A172 (cell line): ENCODE results near the gene DCK. TPM values are rescaled to one million over a fixed set of nuclear protein-coding genes. Genes with fewer than 3 reads are reported as not detected.
"Not testable (repeated sequence)": the region's sequence is repeated elsewhere in the genome, so short reads cannot be mapped to it uniquely, and the experiment has no call there.

Source experiments
- DNase-seq: peaks from one replicate; pipeline ENCODE4 v3.0.0-alpha.2; 2015; ENCODE audit warnings: low spot score
- total RNA-seq: library from RNA; depleted of rRNA; stranded (reverse); fragments of >200 nt; shearing (Covaris generic); gene quantifications from 2 replicates; pipeline ENCODE4 v1.2.3, GENCODE V29; 2014; rRNA removed

The DCK gene
- total RNA-seq, result 40.7 and 40.8 TPM in 2 replicates

- DNase-seq, result peak; percentile 66
Measured at GRCh38 chr4:70993181-70994068, at the start of gene DCK. TSS of gene DCK (plus strand) at chr4:70993649. CDS start at chr4:70993836, 187 bp downstream.

GRCh38 chr4:70945046-70945445 is 48.4 kb upstream of the DCK start:
- no peak for DNase-seq

GRCh38 chr4:70945452-70946055 is 47.9 kb upstream of the DCK start:
- no peak for DNase-seq

DNA sequence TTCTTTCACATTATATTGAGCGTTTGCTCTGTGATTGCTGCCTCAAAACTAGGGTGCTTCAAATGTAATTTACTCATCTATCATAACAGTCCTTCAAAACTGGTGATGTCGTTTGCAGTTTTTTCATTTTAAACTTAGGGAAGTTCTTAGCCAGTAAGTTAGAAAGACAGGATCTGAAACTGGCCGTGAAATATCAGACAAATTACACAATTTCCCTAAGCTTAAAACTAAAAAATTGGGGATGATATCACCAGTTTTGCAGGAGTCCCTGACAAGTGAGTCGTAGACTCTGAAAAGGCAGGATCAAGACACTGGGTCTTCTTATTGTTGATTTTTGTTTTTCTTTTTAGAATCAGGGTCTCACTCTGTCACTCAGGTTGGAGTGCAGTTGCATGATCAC is 46.5 kb upstream of the DCK start:
- no peak for DNase-seq

GRCh38 chr4:70948665-70949260 is 44.7 kb upstream of the DCK start:
- DNase-seq, result no peak

GRCh38 chr4:70954032-70954431 is 39.4 kb upstream of the DCK start:
- no peak for DNase-seq

DNA sequence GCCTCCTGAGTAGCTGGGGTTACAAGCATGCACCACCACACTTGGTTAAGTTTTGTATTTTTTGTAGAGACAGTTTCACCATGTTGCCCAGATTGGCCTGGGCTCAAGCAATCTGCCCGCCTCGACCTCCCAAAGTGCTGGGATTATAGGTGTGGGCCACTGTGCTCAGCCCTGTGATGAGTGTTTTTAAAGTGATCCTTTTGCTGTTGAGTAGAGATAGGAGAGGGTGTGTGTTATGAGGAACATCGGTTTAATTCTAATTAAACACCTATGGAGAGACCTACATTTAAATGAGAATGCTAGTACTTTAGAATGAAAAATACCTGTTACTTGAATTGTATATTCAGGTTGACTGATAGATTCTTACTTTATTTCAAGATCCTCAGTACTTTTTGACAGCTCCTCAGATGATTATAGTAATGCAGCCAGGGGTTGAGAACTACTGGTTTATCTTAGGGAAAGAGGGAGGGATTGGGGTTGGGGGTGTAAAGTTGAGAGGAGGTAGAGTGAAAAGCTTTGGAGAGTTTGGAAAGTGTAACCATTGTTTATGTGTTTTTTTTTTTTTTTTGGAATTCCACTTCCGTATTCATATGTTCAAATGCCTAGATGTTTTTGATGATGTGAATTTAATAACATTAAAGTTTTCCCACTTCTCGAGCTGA is 36.8 kb upstream of the DCK start:
- DNase-seq, result no peak

DNA sequence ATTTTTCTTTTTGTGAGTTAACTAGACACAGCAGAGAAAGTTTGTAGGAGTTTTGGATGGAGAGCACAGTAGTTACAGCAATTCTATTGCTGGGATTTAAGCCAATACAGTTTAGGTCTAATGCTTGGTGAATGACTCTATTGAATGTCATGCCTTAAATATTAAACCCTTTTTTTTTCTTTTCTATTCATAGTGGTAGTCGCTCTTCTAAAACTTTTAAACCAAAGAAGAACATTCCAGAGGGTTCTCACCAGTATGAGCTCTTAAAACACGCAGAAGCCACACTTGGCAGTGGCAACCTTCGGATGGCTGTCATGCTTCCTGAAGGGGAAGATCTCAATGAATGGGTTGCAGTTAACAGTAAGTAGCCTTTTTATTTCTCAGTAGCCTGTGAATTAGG is 34.8 kb upstream of the DCK start:
- DNase-seq, result no peak

- DNase-seq, result peak; percentile 2
Measured at GRCh38 chr4:70969076-70969475, 24.4 kb upstream of the DCK start.

GRCh38 chr4:70976252-70976651 is 17.2 kb upstream of the DCK start:
- DNase-seq, result no peak

DNA sequence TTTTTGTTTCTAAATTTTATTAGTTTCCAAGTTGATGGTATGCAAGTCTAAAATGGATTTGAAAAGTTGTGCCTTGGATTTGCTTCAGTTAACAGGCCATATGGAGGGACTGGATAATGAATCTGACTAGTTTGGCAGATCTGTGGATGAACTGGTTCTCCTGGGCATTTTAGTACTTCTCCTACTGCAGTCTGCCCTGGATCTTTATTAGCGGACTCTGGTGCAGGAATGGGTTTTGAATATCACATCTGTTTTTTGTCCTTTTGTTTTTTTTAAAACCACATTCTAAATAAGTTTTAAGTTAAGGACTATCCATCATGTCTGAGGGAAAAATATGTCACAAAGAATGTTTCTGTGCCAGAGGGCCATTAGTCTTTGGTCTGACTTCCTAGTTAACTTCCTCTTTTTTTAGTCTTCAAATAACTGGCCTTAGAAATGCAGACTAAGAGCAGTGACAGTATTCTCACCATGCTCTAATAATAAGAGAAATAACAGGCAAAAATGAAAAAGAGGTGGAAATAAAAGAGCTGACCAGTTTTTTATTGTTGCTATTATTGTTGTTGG is 13.9 kb upstream of the DCK start:
- no peak for DNase-seq

DNA sequence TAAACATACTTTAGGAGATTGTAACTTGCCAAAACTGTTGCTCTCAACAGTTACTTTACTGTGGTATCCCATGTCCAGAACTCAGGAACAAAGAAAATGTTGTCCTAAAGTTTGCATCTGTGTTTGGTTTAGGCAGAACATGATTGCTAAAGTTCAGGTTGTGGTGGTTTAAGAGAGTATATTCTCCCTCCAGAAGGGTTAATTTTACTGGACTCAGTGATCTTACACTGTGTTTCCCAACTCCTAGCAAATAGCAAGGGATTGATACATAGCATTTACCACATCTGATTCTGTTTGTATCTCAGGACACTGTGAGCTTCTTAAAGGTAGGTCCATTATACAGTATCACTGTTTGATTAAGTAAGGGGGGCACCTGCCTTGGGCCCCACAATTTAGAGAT is 13.3 kb upstream of the DCK start:
- DNase-seq, result no peak

DNA sequence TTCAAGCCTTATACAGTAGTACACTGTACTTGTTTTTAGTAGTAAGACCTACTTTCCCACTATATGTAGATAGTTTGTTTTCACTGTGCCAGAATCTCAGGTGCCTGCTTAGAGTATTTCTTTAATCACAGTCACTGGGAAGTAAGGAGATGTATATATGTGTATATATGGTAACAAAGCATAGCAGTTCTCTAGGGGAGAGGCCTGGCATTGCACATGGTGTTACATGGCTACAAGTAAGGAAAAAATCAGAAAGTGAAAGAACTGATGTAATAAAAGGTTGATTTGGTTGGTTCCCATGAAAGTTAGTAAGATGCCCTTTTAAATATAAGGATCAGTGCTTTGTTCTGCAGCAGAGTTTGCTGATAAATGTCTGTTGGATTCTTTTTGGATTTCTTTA is 9.3 kb upstream of the DCK start:
- DNase-seq, result no peak

GRCh38 chr4:70984589-70984988 is 8.9 kb upstream of the DCK start:
- DNase-seq, result no peak

DNA sequence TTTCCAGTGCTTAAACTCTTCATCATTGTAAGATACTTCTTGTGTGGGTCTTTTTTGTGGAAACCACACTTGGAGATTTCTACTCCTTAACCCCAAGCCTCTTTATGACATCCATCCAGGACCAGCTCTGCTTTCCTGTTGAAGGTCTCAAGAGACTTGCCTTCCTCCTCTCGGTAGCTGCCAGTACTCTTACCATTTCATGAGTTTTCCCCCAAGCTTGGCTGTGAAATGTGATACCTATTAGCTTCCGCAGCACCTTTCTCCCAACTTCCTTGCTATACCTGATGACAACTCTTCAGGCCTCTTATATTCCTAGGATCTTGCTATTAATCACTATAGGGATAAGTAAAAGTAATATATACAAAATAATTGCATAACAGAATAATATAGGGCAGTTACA is 1.9 kb upstream of the DCK start:
- no peak for DNase-seq

DNA sequence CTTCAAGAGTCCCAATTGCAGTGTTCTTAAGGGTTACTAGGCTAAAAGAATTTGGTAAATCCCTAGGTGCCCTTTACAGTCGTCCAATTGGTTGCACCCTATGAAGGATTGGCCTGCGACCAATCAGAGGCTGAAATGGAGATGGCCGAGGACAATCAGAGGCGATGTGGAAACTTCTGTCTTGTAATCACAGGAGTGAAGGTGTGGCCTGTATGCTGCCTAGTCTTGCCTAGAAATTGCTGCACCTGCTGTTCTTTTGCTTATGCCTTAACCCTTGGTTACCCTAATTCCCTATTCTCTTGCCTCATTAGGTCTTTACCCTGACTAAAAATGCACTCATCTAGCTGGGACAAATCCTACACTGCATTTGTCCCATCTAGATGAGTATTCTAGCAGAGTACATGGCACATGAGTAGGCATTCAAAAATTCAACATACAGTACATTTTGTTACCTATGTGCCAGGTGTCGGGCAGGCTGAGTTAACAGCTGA is 1.0 kb upstream of the DCK start:
- DNase-seq, result no peak

DNA sequence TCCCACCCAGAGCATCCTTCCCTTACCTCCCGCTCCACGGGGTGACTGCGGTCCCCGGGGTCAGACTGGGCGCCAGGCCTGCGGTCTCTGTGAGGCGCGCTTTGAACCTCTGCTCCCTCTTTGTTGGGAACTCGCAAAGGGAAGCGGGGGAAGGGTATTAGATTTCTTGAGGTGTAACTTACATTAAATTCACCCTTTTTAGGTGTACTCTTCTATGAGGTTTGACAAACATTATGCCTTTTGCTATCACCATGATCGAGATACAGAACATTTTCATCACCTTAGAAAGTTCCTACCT is 569 bp downstream of the DCK start:
- peak; percentile 10 for DNase-seq

DNA sequence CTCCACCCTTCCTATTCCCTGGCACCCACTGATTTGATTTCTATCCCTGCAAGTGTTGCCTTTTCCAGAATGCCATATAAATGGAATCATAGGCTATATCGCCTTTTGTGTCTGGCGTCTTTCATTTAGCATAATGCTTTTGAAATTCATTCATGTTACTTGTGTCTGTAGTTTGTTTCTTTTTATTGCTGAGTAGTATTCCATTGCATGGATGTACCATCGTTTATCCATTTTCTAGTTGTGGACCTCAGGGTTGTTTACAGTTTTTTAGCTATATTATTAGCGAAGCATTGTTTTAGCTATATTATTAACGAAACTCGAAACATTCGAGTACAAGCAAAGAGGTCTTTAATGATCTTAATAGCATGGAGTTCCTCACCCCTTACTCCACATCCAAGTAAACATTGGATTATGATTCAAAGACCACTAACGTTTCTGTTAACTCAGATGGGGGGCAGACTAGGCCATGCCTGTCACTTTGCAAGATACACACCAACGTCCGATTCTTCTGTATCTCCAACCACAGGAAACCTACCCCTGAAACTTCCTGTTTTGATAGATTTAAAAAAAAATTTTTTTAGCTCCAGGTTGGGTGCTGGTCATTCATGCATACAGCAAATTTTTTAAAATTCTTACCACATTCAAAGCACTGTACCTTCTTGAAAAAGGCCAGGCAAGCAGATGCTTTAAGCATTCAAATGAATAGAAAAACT is 1.1 kb downstream of the DCK start:
- DNase-seq, result no peak

GRCh38 chr4:70996018-70996360 is 2.5 kb downstream of the DCK start:
- DNase-seq, result no peak

DNA sequence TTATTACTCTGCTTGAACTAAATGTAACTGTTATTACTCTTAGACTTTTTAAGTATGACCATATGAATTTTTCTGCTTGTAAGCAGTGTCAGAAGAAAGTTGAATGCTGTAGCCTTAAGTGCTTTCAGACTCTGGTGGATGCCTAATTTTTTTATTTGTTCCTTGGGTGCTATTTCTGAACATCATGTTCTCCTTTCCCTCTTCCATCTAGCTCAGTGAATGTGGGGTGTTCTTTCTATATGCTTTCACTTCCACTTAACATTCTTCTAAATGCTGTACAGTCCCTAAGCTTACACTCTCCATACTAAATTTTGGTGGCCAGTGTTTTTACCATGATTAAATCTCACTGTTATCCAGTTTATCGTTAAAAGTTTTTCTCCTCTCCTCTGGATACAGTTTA is 3.6 kb downstream of the DCK start:
- DNase-seq, result no peak

DNA sequence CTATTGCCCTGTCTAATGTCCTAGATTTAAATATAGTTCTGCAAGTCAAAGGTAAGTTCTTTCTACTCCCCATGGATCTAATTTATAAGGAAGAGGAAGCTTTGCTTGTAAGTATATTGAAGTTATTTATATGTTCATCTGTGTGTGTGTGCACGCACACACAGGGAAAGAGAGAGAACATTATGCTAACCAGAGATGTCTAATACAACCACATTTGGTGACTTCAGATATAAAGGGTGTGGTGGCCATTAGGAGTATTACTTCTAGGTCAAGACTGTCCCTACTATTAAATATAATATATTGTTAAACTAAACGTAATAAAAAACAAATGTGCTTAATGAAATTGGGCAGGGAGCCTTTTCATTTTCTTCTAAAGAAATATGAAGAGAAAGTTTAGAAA is 4.1 kb downstream of the DCK start:
- no peak for DNase-seq

GRCh38 chr4:70999639-71000038 is 6.2 kb downstream of the DCK start:
- not testable (repeated sequence) for DNase-seq
